ENCODE data around the gene DNAJC30. TPM values are rescaled to one million over a fixed set of nuclear protein-coding genes. Genes with fewer than 3 reads are reported as not detected.

DNAJC30 gene
- total RNA-seq, 2 experiments from 2014 or later: 6.7 to 7.0 TPM

GRCh38 chr7:73652541-73652949 lies 30.7 kb downstream of the DNAJC30 start:
- Mint-ChIP-seq H3K27ac (no peak overlapping the region), H3K4me3 (no peak overlapping the region), H3K36me3 (ENCODE audit: low read depth) (no peaks in the 10 kb centered on the region), H3K4me1 (ENCODE audit: low read depth) (peaks cover 7% of the 10 kb centered on the region), H3K27me3 (peaks cover 30% of the 10 kb centered on the region), H3K9me3 (no peaks in the 10 kb centered on the region)
- TF ChIP-seq CTCF (IDR thresholded peaks at IDR 0.05): no peak
- CTCF ChIA-PET: interaction anchor here (1.0 kb wide), 1 partner anchor 46 kb away, joined by 3 read pairs; no protein-coding TSS in a partner anchor
- no peak for DNase-seq
- no peak for ATAC-seq
- POLR2A ChIA-PET: interaction anchor here (1.3 kb wide), 1 partner anchor 13 kb away, joined by 3 read pairs; no protein-coding TSS in a partner anchor
- intact Hi-C loops (cut with micrococcal nuclease): no loop called here

DNA sequence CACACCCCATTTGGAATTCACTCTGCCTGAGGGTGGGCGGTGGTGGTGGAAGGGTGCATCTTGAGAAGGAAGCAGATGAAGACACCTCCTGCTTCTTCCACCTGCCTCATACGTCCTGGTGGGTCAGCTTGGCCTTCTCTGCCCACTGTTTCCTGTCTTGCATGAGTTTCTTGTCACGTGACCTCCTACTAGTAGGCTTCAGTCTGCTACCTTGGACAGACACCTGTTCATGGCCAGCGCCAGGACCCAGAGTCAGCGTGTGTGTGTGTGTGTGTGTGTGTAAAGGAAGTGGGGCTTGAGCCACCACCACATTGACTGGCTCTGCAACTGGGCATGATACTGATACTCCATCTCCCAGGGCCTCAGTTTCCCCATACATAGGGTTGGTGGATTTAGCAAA lies 32.7 kb downstream of the DNAJC30 start:
- ChIA-PET CTCF (interaction anchor here (1.3 kb wide), 1 partner anchor 43 kb away, joined by 3 read pairs; no protein-coding TSS in a partner anchor), POLR2A (no interaction called here)
- no peak for DNase-seq
- intact Hi-C loops (cut with micrococcal nuclease): no loop called here
- TF ChIP-seq CTCF (IDR thresholded peaks at IDR 0.05): no peak
- no peak overlapping the region for H3K4me3 Mint-ChIP-seq
- no peaks in the 10 kb centered on the region for H3K36me3 Mint-ChIP-seq (ENCODE audit: low read depth)
- H3K4me1 Mint-ChIP-seq (ENCODE audit: low read depth): peaks cover 7% of the 10 kb centered on the region
- H3K27me3 Mint-ChIP-seq: peaks cover 46% of the 10 kb centered on the region
- H3K9me3 Mint-ChIP-seq: no peaks in the 10 kb centered on the region
- no peak overlapping the region for H3K27ac Mint-ChIP-seq
- ATAC-seq: no peak

DNA sequence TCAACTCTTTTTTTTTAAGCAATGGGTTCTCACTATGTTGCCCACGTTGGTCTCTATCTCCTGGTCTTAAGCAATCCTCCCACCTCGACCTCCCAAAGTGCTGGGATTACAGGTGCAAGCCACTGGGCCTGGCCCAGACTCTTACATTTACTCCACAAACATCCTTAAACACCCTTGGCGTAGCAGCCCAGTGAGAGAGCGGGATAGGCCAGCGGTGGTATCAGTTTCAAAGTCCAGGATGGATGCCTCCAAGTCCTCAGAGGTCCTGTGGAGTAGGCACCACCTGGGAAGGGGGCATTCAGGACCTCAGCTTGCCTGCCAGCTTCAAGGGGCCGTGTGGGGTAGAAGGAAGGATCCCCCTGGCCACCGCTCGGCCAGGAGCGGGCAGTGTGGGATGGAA lies 33.7 kb downstream of the DNAJC30 start:
- Mint-ChIP-seq H3K4me1 (ENCODE audit: low read depth) (peaks cover 7% of the 10 kb centered on the region), H3K4me3 (no peak overlapping the region)
- ATAC-seq: no peak

DNA sequence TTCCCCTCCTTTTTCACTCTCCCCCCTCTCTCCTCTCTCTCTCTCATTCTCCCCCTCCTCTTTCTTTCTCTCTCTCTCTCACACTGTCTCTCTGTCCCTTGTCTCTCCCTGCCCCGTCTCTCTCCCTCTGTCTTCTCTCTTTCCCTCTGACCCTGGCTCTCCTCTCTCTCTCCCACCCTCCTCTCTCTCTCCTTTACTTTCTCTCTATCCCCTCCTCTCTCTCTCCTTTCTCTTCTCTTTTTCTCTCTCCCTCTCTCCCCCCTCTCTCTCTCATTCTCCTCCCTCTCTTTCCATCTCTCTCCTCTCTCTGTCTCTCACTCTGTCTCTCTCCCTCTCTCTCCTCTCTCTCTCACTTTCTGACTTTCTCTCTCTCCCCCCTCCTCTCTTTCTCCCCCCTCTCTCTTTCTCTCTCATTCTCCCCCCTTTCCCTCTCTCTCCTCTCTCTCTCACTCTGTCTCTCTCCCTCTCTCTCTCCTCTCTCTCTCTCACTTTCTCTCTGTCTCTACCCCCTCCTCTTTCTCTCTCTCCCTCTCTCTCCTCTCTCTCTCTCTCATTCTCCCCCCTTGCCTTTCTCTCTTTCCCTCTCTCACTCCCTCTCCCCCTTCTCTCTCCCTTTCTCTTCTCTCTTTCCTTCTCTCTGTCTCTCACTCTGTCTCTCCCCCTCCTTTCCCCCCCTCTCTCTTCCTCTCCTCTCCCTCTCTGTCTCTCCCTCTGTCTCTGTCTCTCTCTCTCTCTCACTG lies 34.5 kb downstream of the DNAJC30 start:
- DNase-seq (no peak), ATAC-seq (no peak)
- H3K27me3 Mint-ChIP-seq: peaks cover 54% of the 10 kb centered on the region
- peak overlapping the region; percentile 44 for H3K4me3 Mint-ChIP-seq
- H3K9me3 Mint-ChIP-seq: no peaks in the 10 kb centered on the region
- peaks cover 7% of the 10 kb centered on the region for H3K4me1 Mint-ChIP-seq (ENCODE audit: low read depth)
- H3K27ac Mint-ChIP-seq: no peak overlapping the region
- no peaks in the 10 kb centered on the region for H3K36me3 Mint-ChIP-seq (ENCODE audit: low read depth)
- no peak for TF ChIP-seq CTCF (IDR thresholded peaks at IDR 0.05)
- intact Hi-C loops (cut with micrococcal nuclease): no loop called here
- POLR2A ChIA-PET: interaction anchor here (0.7 kb wide), 1 partner anchor 202 kb away, joined by 3 read pairs; no protein-coding TSS in a partner anchor
- CTCF ChIA-PET: no interaction called here

More for the DNA sequence above, 33.7 kb downstream of the DNAJC30 start:
- H3K27ac Mint-ChIP-seq: no peak overlapping the region
- ChIA-PET POLR2A (interaction anchor here (0.7 kb wide), 1 partner anchor 201 kb away, joined by 3 read pairs; no protein-coding TSS in a partner anchor), CTCF (interaction anchor here (1.3 kb wide), 1 partner anchor 43 kb away, joined by 3 read pairs; no protein-coding TSS in a partner anchor)
- TF ChIP-seq CTCF (IDR thresholded peaks at IDR 0.05): no peak
- H3K36me3 Mint-ChIP-seq (ENCODE audit: low read depth): no peaks in the 10 kb centered on the region
- DNase-seq: no peak
- intact Hi-C loops (cut with micrococcal nuclease): no loop called here
- H3K27me3 Mint-ChIP-seq: peaks cover 54% of the 10 kb centered on the region
- H3K9me3 Mint-ChIP-seq: no peaks in the 10 kb centered on the region

Measured in activated CD8-positive, alpha-beta T cell treated with anti-CD3 and anti-CD28 coated beads for 36 hours (primary cell).